GM23338 (cell line): ENCODE measurements around the gene GPHN. TPM values are rescaled to one million over a fixed set of nuclear protein-coding genes. Genes with fewer than 3 reads are reported as not detected.
"Not testable (repeated sequence)": the region's sequence is repeated elsewhere in the genome, so short reads cannot be mapped to it uniquely, and the experiment has no call there.

Experiments
- ATAC-seq: fragments of 200-7000 bp; cut with Tn5 transposase; 3 replicates; pipeline ENCODE4 v1.9.1; 2020
- DNase-seq: peaks from one replicate; pipeline ENCODE4 v3.0.0-alpha.2; 2015; ENCODE audit warnings: low spot score
- H2AFZ ChIP-seq: fragments of 200-600 bp; sonication (generic); 2 replicates; pipeline ENCODE4 v1.8.0; 2016; ENCODE audit warnings: antibody characterized with exemption, mild to moderate bottlenecking, moderate library complexity
- H3F3A ChIP-seq: fragments of 200-600 bp; sonication (generic); replicated peaks from 2 replicates; pipeline ENCODE4 v1.8.0; 2017; ENCODE audit warnings: antibody characterized with exemption, mixed run types, low read depth
- H3K27ac ChIP-seq: fragments of 200-600 bp; sonication (generic); 2 replicates; pipeline ENCODE4 v1.6.1; 2016; ENCODE audit warnings: low read depth
- H3K27me3 ChIP-seq: fragments of 200-600 bp; sonication (generic); 2 replicates; pipeline ENCODE4 v1.8.0; 2016; ENCODE audit warnings: mild to moderate bottlenecking, mixed run types, moderate library complexity; ENCODE audit not compliant: insufficient read depth
- H3K36me3 ChIP-seq: fragments of 200-600 bp; sonication (generic); 2 replicates; pipeline ENCODE4 v1.8.0; 2016; ENCODE audit warnings: mild to moderate bottlenecking; ENCODE audit not compliant: insufficient read depth
- H3K4me1 ChIP-seq: fragments of 200-600 bp; sonication (generic); 2 replicates; pipeline ENCODE4 v1.8.0; 2016; ENCODE audit warnings: mild to moderate bottlenecking, moderate library complexity; ENCODE audit not compliant: insufficient read depth
- H3K4me2 ChIP-seq: fragments of 200-600 bp; sonication (generic); 2 replicates; pipeline ENCODE4 v1.7.1; 2017; ENCODE audit warnings: mixed run types
- H3K4me3 ChIP-seq: fragments of 200-600 bp; sonication (generic); 2 replicates; pipeline ENCODE4 v1.6.1; 2016; ENCODE audit warnings: mixed run types
- H3K79me2 ChIP-seq: fragments of 200-600 bp; sonication (generic); replicated peaks from 2 replicates; pipeline ENCODE4 v1.8.0; 2017; ENCODE audit warnings: mild to moderate bottlenecking; ENCODE audit not compliant: insufficient read depth
- H3K9me2 ChIP-seq: fragments of 200-600 bp; sonication (generic); 2 replicates; pipeline ENCODE4 v1.8.0; 2017; ENCODE audit not compliant: insufficient read depth
- H4K20me1 ChIP-seq: fragments of 200-600 bp; sonication (generic); replicated peaks from 2 replicates; pipeline ENCODE4 v1.8.0; 2017; ENCODE audit warnings: mild to moderate bottlenecking; ENCODE audit not compliant: insufficient read depth
- H3K27ac Mint-ChIP-seq: 2 replicates; pipeline ENCODE4 v1.8.0; 2020; ENCODE audit warnings: inconsistent platforms, mild to moderate bottlenecking, moderate library complexity, mixed read lengths
- H3K27me3 Mint-ChIP-seq: 3 replicates; pipeline ENCODE4 v1.8.0; 2022; ENCODE audit warnings: low read depth, mild to moderate bottlenecking, moderate library complexity, mixed read lengths, inconsistent platforms; ENCODE audit not compliant: insufficient read depth, poor library complexity
- H3K36me3 Mint-ChIP-seq: 3 replicates; pipeline ENCODE4 v1.8.0; 2021; ENCODE audit warnings: low read depth, mild to moderate bottlenecking, inconsistent platforms, moderate library complexity, mixed read lengths
- H3K4me1 Mint-ChIP-seq: 3 replicates; pipeline ENCODE4 v1.8.0; 2020; ENCODE audit warnings: mild to moderate bottlenecking, inconsistent platforms, mixed read lengths
- H3K4me3 Mint-ChIP-seq: 3 replicates; pipeline ENCODE4 v1.8.0; 2021; ENCODE audit warnings: moderate library complexity, mild to moderate bottlenecking, inconsistent platforms, mixed read lengths
- H3K9me3 Mint-ChIP-seq: 3 replicates; pipeline ENCODE4 v1.8.0; 2020; ENCODE audit warnings: moderate library complexity, mild to moderate bottlenecking, inconsistent platforms, mixed read lengths
- CTCF ChIP-seq, 2 experiments: fragments of 200-600 bp in 1 of 2; sonication (generic) in 1 of 2; conservative IDR thresholded peaks; 2 replicates each; pipeline versions ENCODE4 v1.5.1 to v1.6.1; 2016 to 2017; ENCODE audit warnings: antibody characterized with exemption in 2 of 2, low read depth in 2 of 2, mild to moderate bottlenecking in 2 of 2, moderate library complexity in 1 of 2
- EZH2 ChIP-seq: fragments of 200-600 bp; sonication (generic); IDR thresholded peaks from one replicate; pipeline ENCODE4 v1.8.0; 2017; ENCODE audit warnings: antibody characterized with exemption, mild to moderate bottlenecking, low read depth; ENCODE audit not compliant: unreplicated experiment
- EZH2phosphoT487 ChIP-seq: fragments of 200-600 bp; sonication (generic); IDR thresholded peaks from one replicate; pipeline ENCODE4 v1.8.1; 2018; ENCODE audit warnings: antibody characterized with exemption; ENCODE audit not compliant: unreplicated experiment
- JUNB ChIP-seq: IDR thresholded peaks from one replicate; pipeline ENCODE4 v1.6.1; 2016; ENCODE audit warnings: antibody characterized with exemption; ENCODE audit not compliant: unreplicated experiment
- NANOG ChIP-seq: IDR thresholded peaks from 2 replicates; pipeline ENCODE4 v1.6.1; 2016; ENCODE audit warnings: antibody characterized with exemption, borderline replicate concordance
- POLR2AphosphoS5 ChIP-seq: IDR thresholded peaks from 2 replicates; pipeline ENCODE4 v1.6.1; 2016; ENCODE audit warnings: antibody characterized with exemption, low read depth
- STAT1 ChIP-seq: IDR thresholded peaks from one replicate; pipeline ENCODE4 v1.6.1; 2016; ENCODE audit warnings: antibody characterized with exemption; ENCODE audit not compliant: unreplicated experiment
- ZNF114 ChIP-seq: fragments of 250-450 bp; sonication (Bioruptor Pico); IDR thresholded peaks from 2 replicates; pipeline ENCODE4 v1.5.0; 2020; ENCODE audit warnings: mild to moderate bottlenecking, moderate library complexity
- ZNF331 ChIP-seq: fragments of 250-450 bp; sonication (Bioruptor Pico); IDR thresholded peaks from 2 replicates; pipeline ENCODE4 v1.5.0; 2020; ENCODE audit warnings: low read depth, mild to moderate bottlenecking, moderate library complexity
- ZNF462 ChIP-seq: fragments of 250-450 bp; sonication (Bioruptor Pico); IDR thresholded peaks from 2 replicates; pipeline ENCODE4 v1.5.0; 2020; ENCODE audit warnings: mild to moderate bottlenecking, moderate library complexity
- polyA plus RNA-seq: library from polyadenylated mRNA; unstranded; fragments of >200 nt; fragmentation: Nextera tagmentation; extraction: Ambion mirVana; gene quantifications from 2 replicates; pipeline ENCODE4 v1.2.1, GENCODE V29; 2016
- total RNA-seq: library from RNA; depleted of rRNA; stranded (reverse); fragments of >200 nt; shearing (Covaris generic); gene quantifications from 2 replicates; pipeline ENCODE4 v1.2.3, GENCODE V29; 2014
- TF ChIP-seq, protein P1 (sequence below): IDR thresholded peaks from 2 replicates; pipeline ENCODE4 v1.6.1; 2016; ENCODE audit warnings: antibody characterized with exemption

The GPHN gene
- total and polyA plus RNA-seq, 2 experiments from 2014 or later = 17.6 to 20.6 TPM

DNA sequence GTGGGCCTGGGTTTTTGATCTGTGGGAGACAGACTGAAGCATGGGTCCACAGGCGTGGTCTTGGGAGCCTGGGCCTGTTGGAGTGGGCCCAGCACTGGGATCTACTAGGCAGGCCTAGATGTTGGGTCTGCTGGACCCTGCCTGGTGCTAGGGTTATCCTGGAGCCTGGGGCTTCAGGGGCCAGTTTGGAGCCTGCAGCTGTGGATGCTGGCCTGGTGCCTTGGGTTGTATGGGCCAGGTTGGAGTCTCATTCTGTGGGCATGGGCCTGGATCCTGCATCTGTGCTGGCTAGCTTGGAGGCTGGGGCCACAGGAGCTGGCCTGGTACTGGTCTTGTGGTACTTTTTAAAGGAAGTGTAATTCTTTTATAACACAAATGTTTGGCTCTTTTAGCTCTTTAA, 68.0 kb downstream of the GPHN start:
- H2AFZ ChIP-seq = no peak overlapping the region
- H3K36me3 ChIP-seq = no peaks in the 10 kb centered on the region
- Mint-ChIP-seq H3K27me3 (peaks cover 2% of the 10 kb centered on the region), H3K36me3 (peaks cover 42% of the 10 kb centered on the region; the same call in 2 of the 3 replicates), H3K4me3 (no peak overlapping the region), H3K9me3 (peaks cover 47% of the 10 kb centered on the region), H3K27ac (no peak overlapping the region), H3K4me1 (no peaks in the 10 kb centered on the region)
- no peak overlapping the region for H3K4me3 ChIP-seq
- peaks cover 63% of the 10 kb centered on the region for H3K79me2 ChIP-seq
- H3K9me2 ChIP-seq = no peaks in the 10 kb centered on the region
- H4K20me1 ChIP-seq = no peaks in the 10 kb centered on the region
- H3K27me3 ChIP-seq = no peaks in the 10 kb centered on the region
- no peak for TF ChIP-seq ZNF114 (CRISPR knock-in tag)
- TF ChIP-seq EZH2 = no peak
- TF ChIP-seq STAT1 = no peak
- no peak for TF ChIP-seq NANOG
- no peak for TF ChIP-seq CTCF (conservative IDR thresholded peaks at IDR 0.05; ENCODE audit: low read depth in 2 of 2)
- TF ChIP-seq ZNF331 (CRISPR knock-in tag) = no peak
- TF ChIP-seq, protein P1, sequence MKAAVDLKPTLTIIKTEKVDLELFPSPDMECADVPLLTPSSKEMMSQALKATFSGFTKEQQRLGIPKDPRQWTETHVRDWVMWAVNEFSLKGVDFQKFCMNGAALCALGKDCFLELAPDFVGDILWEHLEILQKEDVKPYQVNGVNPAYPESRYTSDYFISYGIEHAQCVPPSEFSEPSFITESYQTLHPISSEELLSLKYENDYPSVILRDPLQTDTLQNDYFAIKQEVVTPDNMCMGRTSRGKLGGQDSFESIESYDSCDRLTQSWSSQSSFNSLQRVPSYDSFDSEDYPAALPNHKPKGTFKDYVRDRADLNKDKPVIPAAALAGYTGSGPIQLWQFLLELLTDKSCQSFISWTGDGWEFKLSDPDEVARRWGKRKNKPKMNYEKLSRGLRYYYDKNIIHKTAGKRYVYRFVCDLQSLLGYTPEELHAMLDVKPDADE = no peak
- TF ChIP-seq JUNB = no peak
- TF ChIP-seq POLR2AphosphoS5 = no peak
- no peak for TF ChIP-seq ZNF462 (CRISPR knock-in tag)
- no peak for TF ChIP-seq EZH2phosphoT487
- DNase-seq (no peak), ATAC-seq (no peak)
- H3K4me1 ChIP-seq = no peaks in the 10 kb centered on the region
- no peak overlapping the region for H3K27ac ChIP-seq
- H3F3A ChIP-seq = no peaks in the 10 kb centered on the region
- no peak overlapping the region for H3K4me2 ChIP-seq

DNA sequence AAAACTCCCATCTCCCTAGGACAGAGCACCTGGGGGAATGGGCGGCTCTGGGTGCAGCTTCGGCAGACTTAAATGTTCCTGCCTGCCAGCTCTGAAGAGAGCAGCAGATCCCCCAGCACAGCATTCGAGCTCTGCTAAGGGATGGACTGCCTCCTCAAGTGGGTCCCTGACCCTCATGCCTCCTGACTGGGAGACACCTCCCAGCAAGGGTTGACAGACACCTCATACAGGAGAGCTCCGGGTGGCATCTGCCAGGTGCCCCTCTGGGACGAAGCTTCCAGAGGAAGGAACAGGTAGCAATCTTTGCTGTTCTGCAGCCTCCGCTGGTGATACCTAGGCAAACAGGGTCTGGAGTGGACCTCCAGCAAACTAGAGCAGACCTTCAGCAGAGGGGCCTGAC, 79.8 kb downstream of the GPHN start:
- not testable (repeated sequence) for H3K36me3 ChIP-seq, H3K4me2 ChIP-seq, H3K9me2 ChIP-seq, H2AFZ ChIP-seq, H3K4me3 Mint-ChIP-seq, H3K4me1 ChIP-seq, DNase-seq, H3F3A ChIP-seq, H3K4me3 ChIP-seq, H3K27ac ChIP-seq, H3K27me3 ChIP-seq, H4K20me1 ChIP-seq, H3K27ac Mint-ChIP-seq, H3K27me3 Mint-ChIP-seq, ATAC-seq, H3K4me1 Mint-ChIP-seq
- Mint-ChIP-seq H3K9me3 (peaks cover 41% of the 10 kb centered on the region), H3K36me3 (peaks cover 29% of the 10 kb centered on the region; the same call in 2 of the 3 replicates)
- H3K79me2 ChIP-seq = peaks cover 27% of the 10 kb centered on the region
